OCI-LY7 (cell line): ENCODE measurements around the gene PSMD4. TPM values are rescaled to one million over a fixed set of nuclear protein-coding genes. Genes with fewer than 3 reads are reported as not detected.

Source experiments
- BruUV-seq: library from RNA; stranded (reverse); fragments of 400-500 nt; replicated peaks from 2 replicates; lab custom pipeline; 2021; lab: Mats Ljungman, UMichigan
- CTCF ChIA-PET: fragments of 300-600 bp; sonication (Branson Sonifier 250); formaldehyde crosslinking; loops from one replicate; lab custom pipeline; 2022; ENCODE audit warnings: antibody characterized with exemption; ENCODE audit not compliant: unreplicated experiment; lab: Charles Lee
- POLR2A ChIA-PET: fragments of 300-600 bp; sonication (Branson Sonifier 250); formaldehyde crosslinking; loops from one replicate; lab custom pipeline; 2022; ENCODE audit warnings: antibody characterized with exemption; lab: Charles Lee
- DNase-seq: peaks from one replicate; pipeline ENCODE4 v3.0.0-alpha.2; 2015; ENCODE audit warnings: low spot score
- H2AFZ ChIP-seq: fragments of 200-600 bp; sonication (generic), shearing (Covaris generic); 2 replicates; pipeline ENCODE4 v1.6.1; 2014; ENCODE audit warnings: mild to moderate bottlenecking, antibody characterized with exemption, low read length, moderate library complexity
- H3K27ac ChIP-seq: fragments of 200-600 bp; sonication (generic); 2 replicates; pipeline ENCODE4 v1.5.1; 2014; ENCODE audit warnings: mixed run types, low read depth, mild to moderate bottlenecking, moderate library complexity, low read length, inconsistent platforms; ENCODE audit not compliant: poor library complexity, severe bottlenecking
- H3K36me3 ChIP-seq: fragments of 200-600 bp; sonication (generic); 2 replicates; pipeline ENCODE4 v1.6.1; 2014; ENCODE audit warnings: mild to moderate bottlenecking, antibody characterized with exemption, low read length, moderate library complexity, mixed read lengths; ENCODE audit not compliant: insufficient read depth
- H3K4me1 ChIP-seq: fragments of 200-600 bp; sonication (generic); 2 replicates; pipeline ENCODE4 v1.5.1; 2014; ENCODE audit warnings: mild to moderate bottlenecking, low read length; ENCODE audit not compliant: insufficient read depth, poor library complexity, severe bottlenecking
- H3K4me2 ChIP-seq: fragments of 200-600 bp; sonication (generic); 2 replicates; pipeline ENCODE4 v1.6.1; 2014; ENCODE audit warnings: mild to moderate bottlenecking, low read length
- H3K4me3 ChIP-seq: fragments of 200-600 bp; sonication (generic); 2 replicates; pipeline ENCODE4 v1.5.1; 2014; ENCODE audit warnings: mild to moderate bottlenecking, low read depth, low read length; ENCODE audit not compliant: poor library complexity, severe bottlenecking
- H3K79me2 ChIP-seq: fragments of 200-600 bp; sonication (generic); 2 replicates; pipeline ENCODE4 v1.6.1; 2016; ENCODE audit warnings: low read depth, mild to moderate bottlenecking, low read length, moderate library complexity, mixed read lengths; ENCODE audit not compliant: insufficient read depth
- H3K9me2 ChIP-seq: fragments of 200-600 bp; sonication (generic); 2 replicates; pipeline ENCODE4 v1.6.1; 2016; ENCODE audit warnings: mild to moderate bottlenecking, low read length, mixed read lengths; ENCODE audit not compliant: insufficient read depth
- H3K9me3 ChIP-seq: fragments of 200-600 bp; sonication (generic); 2 replicates; pipeline ENCODE4 v1.6.1; 2014; ENCODE audit warnings: mild to moderate bottlenecking, mixed run types, low read length, mixed read lengths
- H4K20me1 ChIP-seq: fragments of 200-600 bp; sonication (generic); 2 replicates; pipeline ENCODE4 v1.6.1; 2014; ENCODE audit warnings: mild to moderate bottlenecking, antibody characterized with exemption, low read length, moderate library complexity, mixed read lengths; ENCODE audit not compliant: insufficient read depth
- CTCF ChIP-seq: fragments of 200-600 bp; sonication (generic); conservative IDR thresholded peaks from 2 replicates; pipeline ENCODE4 v1.5.1; 2014; ENCODE audit warnings: mild to moderate bottlenecking, antibody characterized with exemption, low read length, moderate library complexity, mixed read lengths
- EZH2phosphoT487 ChIP-seq: fragments of 200-600 bp; sonication (generic); IDR thresholded peaks from 2 replicates; pipeline ENCODE4 v1.6.1; 2018; ENCODE audit warnings: low read depth, borderline replicate concordance, mild to moderate bottlenecking, mixed run types, antibody characterized with exemption, low read length, moderate library complexity, mixed read lengths
- intact Hi-C: fragments of 100-400 bp; cut with micrococcal nuclease; formaldehyde crosslinking; loops from one replicate; pipeline ENCODE4 v1.10.0; 2022; ENCODE audit not compliant: unreplicated experiment
- total RNA-seq, 2 experiments: library from RNA; depleted of rRNA in 1 of 2; stranded (reverse); fragments of >200 nt in 1 of 2; shearing (Covaris generic) in 1 of 2; gene quantifications; 2 replicates each; pipeline ENCODE4 v1.2.3, GENCODE V29; 2014 to 2022

PSMD4 gene
- total RNA-seq, 2 experiments from 2014 or later = 118 to 150 TPM

- Histone ChIP-seq H2AFZ (peak within 1 kb of the TSS; percentile 79), H4K20me1 (peaks cover 9% of the 10 kb centered on the region), H3K4me1 (peaks cover 27% of the 10 kb centered on the region), H3K4me3 (peak within 1 kb of the TSS; percentile 80), H3K9me2 (no peaks in the 10 kb centered on the region), H3K4me2 (peak within 1 kb of the TSS; percentile 88), H3K27ac (peak within 1 kb of the TSS; percentile 91), H3K9me3 (no peaks in the 10 kb centered on the region), H3K79me2 (peaks cover 19% of the 10 kb centered on the region; the same call in 1 of the 2 replicates), H3K36me3 (peaks cover 16% of the 10 kb centered on the region)
- no TSS peak for BruUV-seq
- TF ChIP-seq CTCF (no peak), EZH2phosphoT487 (no peak)
- intact Hi-C loops = loop anchor here (1.0 to 5.0 kb wide), 5 partner anchors 28 to 117 kb away; partner anchors contain the start of genes PI4KB, PIP5K1A, PSMB4 and PSMD4
- DNase-seq = peak; percentile 100
- ChIA-PET POLR2A (interaction anchor here (0.6 to 1.7 kb wide), 10 partner anchors 28 to 134 kb away, joined by 3 to 7 read pairs (median 4); partner anchors contain the start of genes PI4KB, PSMD4 and VPS72), CTCF (interaction anchor here (0.6 to 0.7 kb wide), 2 partner anchors 19 to 996 kb away, joined by 3 read pairs; no protein-coding TSS in a partner anchor)
These were observed 27.7 kb downstream of the PSMD4 start, which contains the start of gene ZNF687 for GRCh38 chr1:151281969-151282882. ZNF687 (plus strand) TSS chr1:151282299; CDS start chr1:151286292, 3,993 bp downstream.

DNA sequence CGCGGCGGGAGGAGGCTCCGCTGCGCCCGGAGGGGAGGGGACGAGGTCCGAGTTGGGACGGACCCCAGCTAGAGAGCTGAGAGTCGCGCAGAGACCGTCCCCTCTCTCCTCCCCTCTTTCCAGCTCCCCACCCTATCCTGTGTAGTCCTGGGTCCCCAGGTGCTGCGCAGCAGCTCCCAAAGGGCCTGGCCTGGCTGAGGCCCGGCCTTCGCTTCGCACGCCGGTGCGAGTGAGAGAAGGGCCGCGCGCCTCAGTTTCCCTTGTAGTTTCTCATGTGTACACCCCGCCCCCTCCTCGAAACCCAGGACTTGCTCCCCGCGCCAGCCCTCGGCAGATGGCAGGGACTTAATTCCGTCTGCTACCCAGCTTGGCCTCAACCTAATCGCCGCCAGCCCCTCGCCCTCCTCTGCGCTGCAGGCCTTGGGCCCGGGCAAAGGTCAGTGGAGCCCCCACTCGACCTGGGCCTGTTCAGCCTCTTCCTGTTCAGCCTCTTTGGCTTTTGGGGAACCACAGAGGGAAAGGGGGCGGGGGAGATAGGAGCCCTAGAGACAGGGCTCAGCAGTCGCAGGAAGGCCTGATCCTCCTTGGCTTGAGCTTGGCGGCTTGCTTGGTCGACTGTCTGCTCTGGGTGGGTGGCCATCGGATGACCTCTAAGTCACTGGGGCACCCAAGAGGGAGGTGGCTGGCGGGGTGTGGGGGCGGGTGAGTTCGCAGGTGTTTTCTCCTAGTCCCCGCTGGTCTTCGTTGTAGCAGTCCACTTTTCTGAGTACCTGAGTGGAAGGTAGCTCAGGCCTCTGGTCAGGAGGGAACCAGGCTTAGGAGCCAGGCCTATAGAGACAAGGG, 28.6 kb downstream of the PSMD4 start:
- Histone ChIP-seq H3K36me3 (peaks cover 25% of the 10 kb centered on the region), H3K9me3 (no peaks in the 10 kb centered on the region), H3K4me1 (peaks cover 21% of the 10 kb centered on the region), H3K79me2 (peaks cover 19% of the 10 kb centered on the region; the same call in 1 of the 2 replicates), H3K27ac (peak overlapping the region; percentile 66), H3K9me2 (no peaks in the 10 kb centered on the region), H2AFZ (no peak overlapping the region), H3K4me3 (peak overlapping the region; percentile 80), H3K4me2 (peak overlapping the region; percentile 88), H4K20me1 (peaks cover 9% of the 10 kb centered on the region)
- TF ChIP-seq CTCF (no peak), EZH2phosphoT487 (no peak)
- no TSS peak for BruUV-seq
- ChIA-PET POLR2A (interaction anchor here (0.8 to 0.9 kb wide), 2 partner anchors 44 to 88 kb away, joined by 3 to 5 read pairs; partner anchors contain the start of gene PI4KB), CTCF (interaction anchor here (0.8 kb wide), 1 partner anchor 28 kb away, joined by 4 read pairs; no protein-coding TSS in a partner anchor)
- peak; percentile 35 for DNase-seq
- intact Hi-C loops = loop anchor here (1.0 to 5.0 kb wide), 3 partner anchors 44 to 85 kb away; partner anchors contain the start of genes PI4KB and PIP5K1A
